Endometrial microvascular endothelial cells (primary cell): ENCODE measurements around the gene RINT1. TPM values are rescaled to one million over a fixed set of nuclear protein-coding genes. Genes with fewer than 3 reads are reported as not detected.
"Not testable (repeated sequence)": the region's sequence is repeated elsewhere in the genome, so short reads cannot be mapped to it uniquely, and the experiment has no call there.

Source experiments
- in situ Hi-C: cut with HindIII; loops from 2 replicates; pipeline ENCODE4 v1.10.0; 2017; ENCODE audit warnings: low sequenced_read_pairs, low pct_unique_long_range_greater_than_20kb; ENCODE audit errors: inconsistent ontology term
- total RNA-seq: library from RNA; depleted of rRNA; stranded (reverse); fragments of >200 nt; gene quantifications from one replicate; pipeline ENCODE4 v1.2.3, GENCODE V29; 2015; ENCODE audit errors: inconsistent ontology term

RINT1 gene
- total RNA-seq = 18.5 TPM

DNA sequence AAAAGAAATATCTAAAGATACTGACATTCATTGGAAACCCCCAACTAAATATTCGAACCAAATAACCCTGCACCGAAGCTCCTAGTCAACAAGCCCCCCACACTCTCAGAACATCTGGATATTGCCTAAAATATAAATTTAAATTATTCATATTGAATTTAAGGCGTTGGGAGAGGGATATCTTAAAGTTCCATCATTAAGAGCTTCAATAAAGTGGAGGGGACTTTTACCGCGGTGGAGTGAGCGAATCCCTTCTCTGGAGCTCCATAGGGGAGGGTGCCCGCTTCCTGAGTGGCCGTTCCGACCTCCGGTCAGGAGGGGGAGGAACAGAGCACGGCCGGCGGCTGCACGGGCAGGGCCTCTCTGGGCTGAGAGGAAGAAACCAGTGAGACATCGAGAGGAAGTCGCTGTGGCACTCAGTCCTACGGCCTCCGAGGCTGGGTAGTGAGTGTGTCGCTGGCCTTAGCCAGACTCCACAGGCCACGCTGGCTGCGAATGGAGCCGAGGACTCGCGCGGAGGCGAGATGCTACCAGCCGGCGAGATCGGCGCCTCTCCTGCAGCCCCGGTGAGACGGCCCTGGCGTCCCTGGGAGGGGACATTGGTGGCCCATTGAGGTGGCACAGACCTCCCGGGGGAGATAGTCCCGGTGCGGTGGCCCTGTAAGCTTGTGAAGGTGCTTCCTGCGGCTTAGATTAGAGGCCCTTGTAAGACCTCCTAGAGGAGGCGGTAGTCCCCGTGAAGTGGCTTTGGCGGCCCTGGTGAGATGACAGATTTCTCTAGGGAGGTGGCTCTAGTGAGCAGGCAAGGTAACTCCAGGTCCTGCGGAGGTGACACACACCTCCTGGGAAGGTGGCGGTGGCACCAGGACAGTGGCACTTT is at the start of gene RINT1:
Gene RINT1, plus strand, starts transcription at position 410 of the 880 bp plus-strand sequence. Its CDS starts 115 bp downstream, at position 525.
- in situ Hi-C loops = no loop called here

DNA sequence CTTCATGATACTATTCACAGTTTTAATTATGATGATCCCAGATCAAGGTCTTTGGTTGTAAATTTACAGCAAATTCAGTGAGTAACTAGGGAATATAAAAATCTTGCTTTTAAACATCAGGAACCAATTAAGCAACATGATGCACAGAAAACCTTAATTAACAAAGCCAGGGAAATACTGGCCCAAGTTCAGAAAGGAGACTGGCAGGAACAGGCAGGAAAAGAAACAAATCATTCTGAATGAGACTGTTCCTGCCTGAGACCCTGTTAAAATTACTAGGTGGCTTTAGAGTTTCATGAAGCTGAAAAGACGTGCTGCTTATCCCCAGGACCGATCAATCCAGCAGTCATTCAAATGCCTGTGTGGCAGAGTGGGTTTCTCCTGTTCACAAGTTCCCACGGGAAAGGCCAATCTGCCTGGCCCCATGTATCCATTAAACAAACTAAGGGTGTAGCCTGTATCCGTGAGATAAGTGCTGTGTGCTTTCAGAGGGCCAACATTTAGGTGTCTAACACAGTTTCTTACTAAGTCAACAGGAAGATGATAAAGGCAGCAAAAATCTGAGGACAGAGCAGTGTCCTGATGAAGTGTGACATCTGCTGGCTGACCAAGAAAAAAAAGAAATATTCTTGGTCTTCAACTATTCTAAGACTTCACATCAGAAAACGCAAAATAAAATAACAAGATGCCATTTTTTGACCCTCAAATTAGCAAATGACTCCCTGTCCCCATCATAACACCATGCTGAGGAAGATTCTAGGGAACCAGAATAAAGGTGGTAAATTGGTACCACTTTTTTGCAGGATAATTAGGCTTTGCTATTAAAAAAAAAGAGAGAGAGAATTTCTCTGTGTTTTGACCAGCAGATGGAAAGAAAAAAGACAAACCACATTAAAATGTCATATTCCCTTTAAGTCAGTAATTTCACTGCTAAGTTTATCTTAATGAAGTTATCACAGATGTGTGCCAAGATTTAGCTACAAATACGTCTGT is 44.1 kb upstream of the RINT1 start:
- in situ Hi-C loops = no loop called here

DNA sequence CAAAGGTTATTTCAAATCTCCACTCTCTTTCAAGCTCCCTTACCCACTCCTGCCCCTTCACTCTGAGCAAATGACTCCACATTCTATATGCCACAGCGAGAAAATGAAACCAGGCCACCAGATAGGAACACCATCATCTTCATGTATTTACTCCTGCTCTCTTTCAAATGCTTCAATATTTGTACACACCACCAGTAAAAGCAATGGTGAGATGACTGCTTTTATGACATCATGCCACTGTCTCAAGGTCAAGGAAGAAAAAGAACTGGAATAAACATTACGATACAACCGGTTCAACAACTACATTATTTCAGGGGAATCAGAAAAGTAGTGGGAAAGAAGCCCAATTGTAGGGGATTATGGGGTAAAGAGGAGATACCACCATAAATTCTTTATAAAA is 42.6 kb upstream of the RINT1 start:
- in situ Hi-C loops = no loop called here

DNA sequence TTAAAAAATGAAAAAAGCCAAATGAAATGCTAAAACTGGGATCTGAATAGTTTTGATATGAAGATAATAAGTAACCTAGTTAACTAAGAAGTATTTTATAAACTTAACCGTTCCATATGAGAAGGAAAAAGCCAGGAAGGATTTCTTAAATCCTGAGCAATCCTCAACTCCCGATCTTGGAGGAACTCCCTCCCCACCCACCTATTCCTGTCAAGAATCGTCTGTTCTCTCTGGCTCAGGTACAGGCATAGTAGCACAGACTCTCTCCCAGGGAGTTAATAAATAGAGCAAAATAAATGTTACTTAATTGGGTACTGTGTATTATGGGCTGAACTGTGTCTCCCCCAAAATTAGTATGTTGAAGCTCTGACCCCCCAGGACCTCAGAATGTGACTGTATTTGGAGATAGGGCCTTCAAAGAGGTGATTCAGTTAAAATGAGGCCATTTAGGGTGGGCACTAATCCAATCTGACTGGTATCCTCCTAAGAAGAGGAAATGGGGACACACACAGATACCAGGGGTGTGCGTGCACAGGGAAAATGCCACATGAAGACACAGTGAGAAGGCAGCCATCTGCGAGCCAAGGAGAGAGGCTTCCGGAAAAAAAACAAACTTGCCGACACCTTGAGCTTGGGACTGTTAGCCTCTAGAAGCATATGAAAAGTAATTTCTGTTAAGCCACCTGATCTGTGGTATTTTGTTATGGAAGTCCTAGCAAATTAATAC is 38.6 kb upstream of the RINT1 start:
- in situ Hi-C loops = no loop called here

DNA sequence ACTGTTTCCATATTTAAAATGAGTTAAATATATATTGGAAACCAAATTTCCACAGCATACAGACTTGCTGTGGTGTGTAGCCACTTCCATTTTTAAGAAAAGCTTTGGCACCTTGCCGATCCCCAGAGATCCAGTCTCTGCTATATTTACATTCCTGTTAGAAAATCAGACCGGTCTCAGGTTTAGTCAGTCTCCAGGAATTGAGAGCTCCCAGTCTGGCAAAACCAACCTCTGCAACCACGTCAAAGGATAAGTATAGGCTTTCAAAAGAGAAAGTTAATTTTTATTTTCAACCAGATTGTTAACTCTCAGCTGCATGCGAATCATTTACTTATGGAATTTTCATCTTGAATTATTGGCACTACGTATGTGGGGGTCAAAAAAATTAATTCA is 38.1 kb upstream of the RINT1 start:
- in situ Hi-C loops = no loop called here

DNA sequence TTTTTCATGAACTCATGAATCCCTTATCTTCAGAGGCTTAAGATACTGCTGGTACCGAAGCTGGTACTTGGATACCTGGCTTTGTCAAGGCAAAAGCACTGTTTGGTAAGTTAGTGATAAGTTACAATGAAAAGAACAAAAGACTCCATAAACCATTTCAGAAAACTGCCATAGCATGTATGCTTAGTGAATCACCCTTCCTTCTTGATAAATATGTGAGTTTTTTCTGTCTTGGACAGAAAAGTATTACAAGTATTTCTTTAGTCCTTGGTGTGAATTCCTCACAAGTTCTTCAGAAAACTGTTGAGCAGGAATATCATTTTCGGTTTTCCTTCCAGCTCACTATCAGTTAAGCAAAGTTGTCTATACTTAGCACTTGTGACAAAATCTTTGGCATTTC is 35.5 kb upstream of the RINT1 start:
- in situ Hi-C loops = no loop called here

DNA sequence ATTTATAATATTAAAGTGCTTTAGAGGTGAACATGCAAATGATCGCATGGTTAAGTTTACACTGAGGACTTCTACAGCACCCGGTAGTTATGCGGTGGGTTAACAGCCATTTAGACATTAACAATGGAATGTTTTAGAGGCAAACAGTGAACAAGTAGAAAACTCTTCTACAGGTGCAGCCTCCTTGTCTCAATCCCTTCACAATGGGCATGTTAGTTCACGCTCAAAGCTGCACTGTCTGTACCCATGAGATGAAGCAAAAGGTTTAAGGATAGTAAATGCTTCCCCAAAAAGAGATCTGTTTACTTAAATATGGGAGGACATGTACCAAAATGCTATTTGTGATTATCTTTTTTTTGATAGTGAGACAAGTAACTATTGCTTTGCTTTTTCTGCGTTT is 35.0 kb upstream of the RINT1 start:
- in situ Hi-C loops = no loop called here

DNA sequence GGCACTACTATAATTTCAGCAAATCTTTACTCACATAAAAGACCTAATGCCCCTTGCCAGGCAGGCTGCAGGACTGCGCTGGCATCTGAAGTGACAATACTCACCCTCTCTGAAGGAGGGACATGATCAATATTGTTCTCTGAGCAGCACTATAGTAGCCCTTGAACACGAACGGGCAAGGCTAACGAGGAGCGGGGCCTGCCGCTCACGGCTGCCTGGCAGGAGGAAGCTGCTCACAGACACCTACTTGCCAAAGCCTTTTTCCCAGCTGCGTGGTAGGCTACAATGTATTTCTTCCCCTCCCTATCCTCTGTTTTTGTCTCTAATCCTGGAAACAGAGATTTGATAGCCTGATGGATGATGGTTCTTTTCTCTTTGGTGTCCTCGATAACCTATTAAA is 29.8 kb upstream of the RINT1 start:
- in situ Hi-C loops = no loop called here

DNA sequence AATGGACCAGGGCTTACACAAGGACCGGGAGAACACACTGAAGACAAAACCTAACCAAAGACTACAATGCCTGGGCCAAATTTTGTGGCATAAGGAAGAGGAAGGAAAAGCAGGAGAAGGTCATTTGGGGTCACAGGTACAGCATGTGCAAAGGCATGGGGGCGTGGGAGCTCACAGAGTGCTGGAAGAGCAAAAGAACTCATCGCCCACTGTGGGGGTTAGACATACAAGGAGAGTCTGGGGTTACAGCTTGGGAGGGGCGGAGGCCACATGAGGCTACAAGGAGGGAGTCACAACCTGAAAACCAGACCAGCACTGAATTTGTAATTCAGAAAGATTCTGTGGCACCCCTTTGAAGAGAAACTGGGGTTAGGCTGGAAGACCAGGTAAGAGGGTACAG is 19.6 kb upstream of the RINT1 start:
- in situ Hi-C loops = no loop called here

DNA sequence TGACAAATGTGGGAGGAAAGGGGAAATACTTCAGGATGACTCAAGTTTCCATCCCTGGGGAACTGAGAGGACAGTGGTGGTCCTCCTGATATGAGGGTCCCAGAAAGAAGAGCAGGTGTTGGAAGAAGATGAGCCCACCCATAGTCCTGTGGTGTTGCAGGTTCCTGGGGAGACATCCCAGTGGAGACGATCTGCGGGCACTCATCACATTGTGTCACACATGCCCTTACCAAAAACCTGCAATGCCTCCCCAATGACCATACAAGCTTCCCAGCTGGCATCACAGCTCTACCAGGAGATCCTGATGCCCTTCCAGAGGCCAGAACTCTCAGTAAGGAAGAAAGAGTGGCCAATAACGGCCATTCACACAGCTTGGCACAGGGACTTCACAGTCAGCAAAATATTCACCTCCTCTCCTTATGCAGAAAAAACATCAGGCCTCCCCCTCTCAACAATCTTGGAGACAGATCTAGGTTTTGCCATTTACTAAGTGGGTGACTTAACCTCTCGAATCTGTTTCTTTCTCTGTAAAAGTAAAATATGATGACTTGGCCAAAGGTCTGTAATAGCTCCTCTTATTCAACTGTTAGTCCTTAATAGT is 19.0 kb upstream of the RINT1 start:
- in situ Hi-C loops = no loop called here

DNA sequence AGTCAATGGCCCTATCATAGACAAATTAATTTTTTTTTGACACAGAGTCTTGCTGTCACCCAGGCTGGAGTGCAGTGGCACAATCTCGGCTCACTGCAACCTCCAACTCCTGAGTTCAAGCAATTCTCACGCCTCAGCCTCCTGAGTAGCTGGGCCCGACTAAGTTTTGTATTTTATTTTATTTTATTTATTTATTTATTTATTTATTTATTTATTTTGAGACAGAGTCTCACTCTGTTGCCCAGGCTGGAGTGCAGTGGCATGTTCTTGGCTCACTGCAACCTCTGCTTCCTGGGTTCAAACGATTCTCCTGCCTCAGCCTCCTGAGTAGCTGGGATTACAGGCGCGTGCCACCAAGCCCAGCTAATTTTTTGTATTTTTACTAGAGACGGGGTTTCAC is 16.4 kb upstream of the RINT1 start:
- in situ Hi-C loops = not testable (repeated sequence)

DNA sequence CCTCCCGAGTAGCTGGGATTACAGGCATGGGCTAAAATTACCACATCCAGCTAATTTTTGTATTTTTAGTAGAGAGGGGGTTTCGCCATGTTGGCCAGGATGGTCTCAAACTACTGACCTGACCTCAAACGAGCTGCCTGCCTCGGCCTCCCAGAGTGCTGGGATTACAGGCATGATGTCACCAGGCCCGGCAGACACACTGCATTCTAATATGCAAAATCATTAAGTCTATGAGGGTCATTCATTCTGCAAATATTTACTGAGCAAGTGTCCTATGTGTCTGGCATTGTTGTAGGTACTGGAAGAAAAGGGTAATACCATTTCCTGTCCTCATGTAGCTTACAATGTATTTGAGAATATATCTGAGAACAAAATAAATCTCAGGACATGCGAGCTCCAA is 12.6 kb upstream of the RINT1 start:
- in situ Hi-C loops = no loop called here

DNA sequence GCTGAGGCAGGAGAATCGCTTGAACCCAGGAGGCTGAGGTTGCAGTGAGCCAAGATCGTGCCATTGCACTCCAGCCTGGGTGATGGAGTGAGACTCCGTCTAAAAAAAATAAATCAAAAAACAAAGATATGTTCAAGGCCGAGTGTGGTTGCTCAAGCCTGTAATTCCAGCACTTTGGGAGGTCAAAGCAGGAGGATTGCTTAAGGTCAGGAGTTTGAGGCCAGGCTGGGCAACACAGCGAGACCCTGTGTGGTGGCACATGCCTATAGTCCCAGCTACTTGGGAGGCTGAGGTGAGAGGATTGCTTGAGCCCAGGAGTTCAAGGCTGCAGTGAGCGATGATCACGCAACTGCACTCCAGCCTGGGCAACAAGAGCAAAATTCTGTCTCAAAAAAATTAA is 11.4 kb upstream of the RINT1 start:
- in situ Hi-C loops = not testable (repeated sequence)

DNA sequence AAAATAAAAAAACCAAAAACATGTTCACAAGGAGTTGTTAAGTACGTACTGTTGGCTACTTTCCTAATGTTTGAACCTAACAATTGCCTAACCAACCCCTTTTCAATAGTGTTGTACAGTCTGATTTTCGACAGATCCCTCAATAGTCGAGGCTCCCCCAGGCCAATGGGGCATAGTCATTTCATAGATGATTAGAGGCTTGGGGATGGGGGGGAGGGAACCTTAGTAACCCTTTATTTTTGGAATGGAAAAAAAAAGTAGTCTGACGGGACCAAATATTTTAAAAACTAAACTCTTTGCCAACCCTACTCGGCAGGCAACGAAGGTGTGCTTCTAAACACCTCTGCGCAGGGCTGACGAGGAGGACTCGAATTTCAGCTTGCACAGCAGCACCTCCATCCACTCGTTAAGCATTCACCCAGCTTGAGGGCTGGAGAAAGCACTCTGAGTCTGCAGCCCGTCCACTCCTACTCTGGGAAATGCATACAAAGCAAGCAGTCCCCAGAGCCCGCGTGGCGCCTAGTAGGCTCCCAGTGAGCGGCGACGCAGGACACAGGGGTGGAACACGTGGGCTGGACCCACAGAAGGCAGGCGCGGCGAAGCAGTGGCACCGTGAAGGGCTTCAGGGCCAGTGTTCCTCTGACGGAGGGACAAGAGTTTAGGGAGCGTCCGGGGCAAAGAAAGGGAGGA is 10.8 kb upstream of the RINT1 start:
- in situ Hi-C loops = no loop called here

DNA sequence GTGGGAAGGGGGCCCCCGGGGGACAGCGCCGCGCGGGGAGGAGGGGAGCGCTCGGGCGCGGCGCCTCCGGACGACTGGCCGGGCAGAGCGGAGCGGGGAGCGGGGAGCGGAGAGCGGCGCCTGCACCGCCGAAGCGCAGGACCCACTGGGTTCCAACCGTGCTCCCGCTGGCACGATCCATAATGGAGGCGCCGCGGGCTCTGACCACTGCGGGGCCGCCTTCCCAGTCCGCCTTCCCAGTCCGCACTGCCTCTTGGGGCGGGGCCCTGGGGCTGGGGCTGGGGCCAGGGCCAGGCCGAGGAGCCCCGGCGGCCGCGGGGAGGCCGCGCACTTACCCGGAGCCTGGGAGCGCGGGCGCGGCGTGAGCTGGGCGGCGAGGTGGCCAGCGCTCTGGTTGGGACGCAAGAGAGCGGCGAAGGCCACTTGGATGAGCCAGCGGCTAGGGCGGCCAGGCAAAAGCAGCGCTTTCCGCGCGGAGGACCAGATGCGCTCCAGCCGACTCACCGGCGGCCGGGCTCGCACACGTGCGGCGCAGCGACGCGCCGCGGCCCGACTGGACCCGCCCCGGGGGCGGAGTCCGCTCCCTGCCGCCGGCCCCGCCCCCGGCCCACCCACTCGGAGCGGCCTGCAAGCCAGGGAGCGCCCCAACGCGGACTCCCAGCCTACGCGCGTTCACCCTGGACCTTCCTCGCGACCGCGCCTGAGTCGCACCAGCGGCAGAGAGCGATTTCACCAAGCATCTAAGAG is 10.1 kb upstream of the RINT1 start, which contains the start of gene PUS7:
Gene PUS7, minus strand, starts transcription at position 555 of the 747 bp plus-strand sequence. CDS start 13,759 bp downstream, outside the sequence.
- in situ Hi-C loops = no loop called here

DNA sequence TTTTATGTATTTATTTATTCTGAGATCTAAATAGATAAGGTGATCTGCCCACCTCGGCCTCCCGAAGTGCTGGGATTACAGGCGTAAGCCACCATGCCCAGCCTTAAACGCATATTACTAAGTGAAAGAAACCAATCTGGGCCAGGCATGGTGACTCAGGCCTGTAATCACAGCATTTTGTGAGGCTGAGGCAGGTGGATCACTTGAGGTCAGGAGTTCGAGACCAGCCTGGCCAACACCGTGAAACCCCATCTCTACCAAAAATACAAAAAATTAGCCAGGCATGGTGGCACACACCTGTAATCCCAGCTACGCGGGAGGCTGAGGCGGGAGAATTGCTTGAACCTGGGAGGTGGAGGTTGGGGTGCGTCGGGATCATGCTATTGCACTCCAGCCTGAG is 7.6 kb upstream of the RINT1 start:
- in situ Hi-C loops = not testable (repeated sequence)

DNA sequence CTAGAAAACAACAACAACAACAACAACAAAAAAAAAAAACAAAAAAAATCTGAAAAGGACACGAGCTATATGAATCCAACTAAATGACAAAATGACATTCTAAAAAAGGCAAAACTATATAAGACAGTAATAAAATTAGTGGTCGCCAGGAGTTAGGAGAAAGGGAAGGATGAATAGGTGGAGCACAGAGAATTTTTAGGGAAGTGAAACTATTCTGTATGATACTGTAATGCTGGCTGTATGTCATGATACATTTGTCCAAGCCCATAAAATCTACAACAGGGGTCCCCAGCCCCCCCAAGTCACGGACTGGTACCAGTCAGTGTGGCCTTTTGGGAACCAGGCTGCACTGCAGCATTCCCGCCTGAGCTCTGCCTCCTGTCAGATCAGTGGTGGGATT is 7.2 kb upstream of the RINT1 start:
- in situ Hi-C loops = no loop called here
